Suprapubic skin (tissue), 4 donors: ENCODE results near the gene MINDY3. TPM values are rescaled to one million over a fixed set of nuclear protein-coding genes. Genes with fewer than 3 reads are reported as not detected.
A peak's percentile ranks its signal among the peaks of the same experiment; 100 is the strongest.

ENCODE experiments used
- DNase-seq, 2 donors: peaks; one replicate each; pipeline ENCODE4 v3.0.0-alpha.2; 2019; ENCODE audit warnings: low spot score in 2 of 2
- H3K27ac ChIP-seq: fragments of 200-600 bp; sonication (generic); one replicate; pipeline ENCODE4 v1.5.1; 2019
- H3K27me3 ChIP-seq: fragments of 200-600 bp; sonication (generic); one replicate; pipeline ENCODE4 v1.5.1; 2019
- H3K36me3 ChIP-seq: fragments of 200-600 bp; sonication (generic); one replicate; pipeline ENCODE4 v1.5.1; 2019
- H3K4me1 ChIP-seq: fragments of 200-600 bp; sonication (generic); one replicate; pipeline ENCODE4 v1.5.1; 2019
- H3K4me3 ChIP-seq: fragments of 200-600 bp; sonication (generic); one replicate; pipeline ENCODE4 v1.5.1; 2019; ENCODE audit warnings: mild to moderate bottlenecking
- H3K9me3 ChIP-seq: fragments of 200-600 bp; sonication (generic); one replicate; pipeline ENCODE4 v1.5.1; 2019
- CTCF ChIP-seq, 2 donors: fragments of 200-600 bp in 1 of 2; fragments of 450-650 bp in 1 of 2; sonication (generic) in 1 of 2; IDR thresholded peaks; one replicate each; pipeline ENCODE4 v1.5.1; 2016 to 2019; ENCODE audit warnings: antibody characterized with exemption in 2 of 2, mild to moderate bottlenecking in 1 of 2, moderate library complexity in 1 of 2
- EP300 ChIP-seq: sonication (generic); formaldehyde crosslinking; IDR thresholded peaks from one replicate; pipeline ENCODE4 v1.6.1; 2017; ENCODE audit warnings: antibody characterized with exemption
- POLR2A ChIP-seq, 2 donors: fragments of 450-650 bp; IDR thresholded peaks; one replicate each; pipeline ENCODE4 v1.6.1; 2017; ENCODE audit warnings: antibody characterized with exemption in 2 of 2, mild to moderate bottlenecking in 2 of 2, moderate library complexity in 2 of 2
- POLR2AphosphoS5 ChIP-seq, 3 donors: sonication (generic); formaldehyde crosslinking; IDR thresholded peaks; one replicate each; pipeline ENCODE4 v1.6.1; 2017; ENCODE audit warnings: antibody characterized with exemption in 3 of 3
- WGBS: methylation state at CpG from one replicate; pipeline ENCODE4 v1.1.5; 2018; 5-methylcytosine and 5-hydroxymethylcytosine counted together
- total RNA-seq, 4 donors: library from RNA; depleted of rRNA; stranded (reverse); fragments of >200 nt; gene quantifications; one replicate each; pipeline ENCODE4 v1.1.0, GENCODE V29; 2016

The MINDY3 gene
- total RNA-seq, 4 donors from 2014 or later: 18.9 to 37.8 (median 24.9) TPM

- TF ChIP-seq EP300 (no peak), POLR2AphosphoS5 (IDR thresholded peaks at IDR 0.05) (no peak), CTCF (IDR thresholded peaks at IDR 0.05) (no peak), POLR2A (IDR thresholded peaks at IDR 0.05) (no peak)
- no peak overlapping the region for H3K4me3 ChIP-seq
- H3K9me3 ChIP-seq: no peaks in the 10 kb centered on the region
- H3K27ac ChIP-seq: peak overlapping the region; percentile 41
- H3K4me1 ChIP-seq: peaks cover 13% of the 10 kb centered on the region
- no peaks in the 10 kb centered on the region for H3K27me3 ChIP-seq
- H3K36me3 ChIP-seq: no peaks in the 10 kb centered on the region
- 67% methylated on average over 5 of the region's 5 CpGs for WGBS
- DNase-seq: no peak
Observed at GRCh38 chr10:15737656-15738055, 122.7 kb downstream of the MINDY3 start.

- no peak for DNase-seq
- Histone ChIP-seq H3K9me3 (no peaks in the 10 kb centered on the region), H3K27me3 (no peaks in the 10 kb centered on the region), H3K4me1 (peaks cover 13% of the 10 kb centered on the region), H3K36me3 (no peaks in the 10 kb centered on the region), H3K27ac (no peak overlapping the region), H3K4me3 (no peak overlapping the region)
- WGBS: 35% methylated on average over 4 of the region's 4 CpGs
- TF ChIP-seq POLR2A (IDR thresholded peaks at IDR 0.05): no peak
- no peak for TF ChIP-seq POLR2AphosphoS5 (IDR thresholded peaks at IDR 0.05)
- no peak for TF ChIP-seq CTCF (IDR thresholded peaks at IDR 0.05)
- no peak for TF ChIP-seq EP300
Observed at GRCh38 chr10:15735763-15736162, 124.5 kb downstream of the MINDY3 start.

GRCh38 chr10:15730341-15730740, 130.0 kb downstream of the MINDY3 start:
- Histone ChIP-seq H3K27ac (no peak overlapping the region), H3K4me1 (no peaks in the 10 kb centered on the region), H3K9me3 (no peaks in the 10 kb centered on the region), H3K36me3 (no peaks in the 10 kb centered on the region), H3K27me3 (no peaks in the 10 kb centered on the region), H3K4me3 (no peak overlapping the region)
- TF ChIP-seq POLR2AphosphoS5 (IDR thresholded peaks at IDR 0.05) (no peak), CTCF (IDR thresholded peaks at IDR 0.05) (no peak), POLR2A (IDR thresholded peaks at IDR 0.05) (no peak), EP300 (no peak)
- WGBS: 95% methylated on average over 2 of the region's 2 CpGs
- no peak for DNase-seq

GRCh38 chr10:15729890-15730289, 130.4 kb downstream of the MINDY3 start:
- H3K27ac ChIP-seq: no peak overlapping the region
- H3K27me3 ChIP-seq: no peaks in the 10 kb centered on the region
- H3K36me3 ChIP-seq: no peaks in the 10 kb centered on the region
- DNase-seq: no peak
- no peaks in the 10 kb centered on the region for H3K9me3 ChIP-seq
- no peaks in the 10 kb centered on the region for H3K4me1 ChIP-seq
- WGBS: 87% methylated on average over 7 of the region's 7 CpGs
- TF ChIP-seq CTCF (IDR thresholded peaks at IDR 0.05): no peak
- no peak for TF ChIP-seq POLR2A (IDR thresholded peaks at IDR 0.05)
- no peak for TF ChIP-seq POLR2AphosphoS5 (IDR thresholded peaks at IDR 0.05)
- no peak for TF ChIP-seq EP300
- no peak overlapping the region for H3K4me3 ChIP-seq

Other genes starting within 250 kb of the MINDY3 start
- 1 to 10 TPM; 1.9 to 4.7 (median 2.5) TPM for gene ITGA8, start 140.6 kb downstream of the MINDY3 start, total RNA-seq